Lower leg skin (tissue), 4 donors: Measurements from ENCODE around the gene HHIPL1. TPM values are rescaled to one million over a fixed set of nuclear protein-coding genes. Genes with fewer than 3 reads are reported as not detected.

Experiments
- DNase-seq, 2 donors: peaks; one replicate each; pipeline ENCODE4 v3.0.0-alpha.2; 2019; ENCODE audit warnings: low spot score in 2 of 2
- H3K4me3 ChIP-seq: fragments of 200-600 bp; sonication (generic); 2 replicates; pipeline ENCODE4 v1.5.1; 2017; ENCODE audit warnings: mild to moderate bottlenecking, low read depth; ENCODE audit not compliant: poor library complexity, severe bottlenecking
- POLR2A ChIP-seq, 2 donors: fragments of 450-650 bp; IDR thresholded peaks; one replicate each; pipeline ENCODE4 v1.6.1; 2016 to 2017; ENCODE audit warnings: antibody characterized with exemption in 2 of 2, mild to moderate bottlenecking in 1 of 2, moderate library complexity in 1 of 2
- WGBS, 2 donors: methylation state at CpG; one replicate each; pipeline ENCODE4 v1.1.5; 2018; 5-methylcytosine and 5-hydroxymethylcytosine counted together
- intact Hi-C: fragments of 100-400 bp; cut with DNase I; formaldehyde crosslinking; loops from one replicate; pipeline ENCODE4 v1.15.0; 2023; ENCODE audit warnings: low total_unique reads
- total RNA-seq, 4 donors: library from RNA; depleted of rRNA; stranded (reverse); fragments of >200 nt; gene quantifications; one replicate each; pipeline ENCODE4 v1.1.0, GENCODE V29; 2016
- TF ChIP-seq, protein P1 (sequence below), 3 donors: fragments of 450-650 bp; IDR thresholded peaks; one replicate each; pipeline ENCODE4 v1.5.1; 2016; ENCODE audit warnings: antibody characterized with exemption in 3 of 3, mild to moderate bottlenecking in 3 of 3, moderate library complexity in 2 of 3

HHIPL1 gene
- total RNA-seq, 4 donors from 2014 or later = 0.59 to 2.4 (median 0.92) TPM

DNA sequence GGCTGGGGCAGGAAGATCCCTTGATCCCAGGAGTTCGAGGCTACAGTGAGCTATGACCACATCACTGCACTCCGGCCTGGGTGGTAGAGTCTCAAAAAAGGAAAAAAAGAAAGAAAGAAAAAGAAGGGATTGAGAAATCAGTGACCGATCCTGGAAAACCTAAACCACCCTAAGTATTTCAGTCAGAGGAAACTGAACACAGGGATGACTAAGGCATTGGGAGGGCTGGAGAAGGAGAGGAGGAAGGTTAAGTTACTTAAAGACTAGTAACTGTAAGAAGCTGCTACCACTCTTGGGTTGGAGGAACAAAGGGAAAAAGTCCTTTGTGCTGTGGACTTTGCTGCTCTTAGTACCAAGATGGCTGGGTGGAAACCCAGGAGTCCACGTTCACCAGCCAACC, 10.6 kb downstream of the HHIPL1 start:
- 90 to 93% methylated on average over 4 of the region's 4 CpGs for WGBS, 2 donors
- no peak overlapping the region for H3K4me3 ChIP-seq
- TF ChIP-seq, protein P1, sequence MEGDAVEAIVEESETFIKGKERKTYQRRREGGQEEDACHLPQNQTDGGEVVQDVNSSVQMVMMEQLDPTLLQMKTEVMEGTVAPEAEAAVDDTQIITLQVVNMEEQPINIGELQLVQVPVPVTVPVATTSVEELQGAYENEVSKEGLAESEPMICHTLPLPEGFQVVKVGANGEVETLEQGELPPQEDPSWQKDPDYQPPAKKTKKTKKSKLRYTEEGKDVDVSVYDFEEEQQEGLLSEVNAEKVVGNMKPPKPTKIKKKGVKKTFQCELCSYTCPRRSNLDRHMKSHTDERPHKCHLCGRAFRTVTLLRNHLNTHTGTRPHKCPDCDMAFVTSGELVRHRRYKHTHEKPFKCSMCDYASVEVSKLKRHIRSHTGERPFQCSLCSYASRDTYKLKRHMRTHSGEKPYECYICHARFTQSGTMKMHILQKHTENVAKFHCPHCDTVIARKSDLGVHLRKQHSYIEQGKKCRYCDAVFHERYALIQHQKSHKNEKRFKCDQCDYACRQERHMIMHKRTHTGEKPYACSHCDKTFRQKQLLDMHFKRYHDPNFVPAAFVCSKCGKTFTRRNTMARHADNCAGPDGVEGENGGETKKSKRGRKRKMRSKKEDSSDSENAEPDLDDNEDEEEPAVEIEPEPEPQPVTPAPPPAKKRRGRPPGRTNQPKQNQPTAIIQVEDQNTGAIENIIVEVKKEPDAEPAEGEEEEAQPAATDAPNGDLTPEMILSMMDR (IDR thresholded peaks at IDR 0.05) = no peak
- TF ChIP-seq POLR2A (IDR thresholded peaks at IDR 0.05) = no peak
- intact Hi-C loops = no loop called here
- DNase-seq = no peak

GRCh38 chr14:99656171-99656570, 11.2 kb downstream of the HHIPL1 start:
- no peak for DNase-seq
- 88 to 92% methylated on average over 5 of the region's 5 CpGs for WGBS, 2 donors
- intact Hi-C loops = no loop called here
- TF ChIP-seq, protein P1 (IDR thresholded peaks at IDR 0.05) = no peak
- no peak for TF ChIP-seq POLR2A (IDR thresholded peaks at IDR 0.05)
- no peak overlapping the region for H3K4me3 ChIP-seq

- TF ChIP-seq, protein P1 (IDR thresholded peaks at IDR 0.05) = no peak
- no peak for TF ChIP-seq POLR2A (IDR thresholded peaks at IDR 0.05)
- WGBS, 2 donors = 30 to 34% methylated on average over 1 of the region's 1 CpG
- no peak overlapping the region for H3K4me3 ChIP-seq
- DNase-seq = no peak
- intact Hi-C loops = no loop called here
These were observed 12.8 kb downstream of the HHIPL1 start for GRCh38 chr14:99657645-99658155.

GRCh38 chr14:99658218-99658845, 13.4 kb downstream of the HHIPL1 start:
- 64 to 67% methylated on average over 15 of the region's 15 CpGs for WGBS, 2 donors
- TF ChIP-seq, protein P1 (IDR thresholded peaks at IDR 0.05) = no peak
- no peak for TF ChIP-seq POLR2A (IDR thresholded peaks at IDR 0.05)
- no peak for DNase-seq
- intact Hi-C loops = no loop called here
- no peak overlapping the region for H3K4me3 ChIP-seq

GRCh38 chr14:99659333-99659741, 14.4 kb downstream of the HHIPL1 start:
- no peak overlapping the region for H3K4me3 ChIP-seq
- DNase-seq = no peak
- TF ChIP-seq POLR2A (IDR thresholded peaks at IDR 0.05) = no peak
- TF ChIP-seq, protein P1 (IDR thresholded peaks at IDR 0.05) = no peak
- WGBS, 2 donors = 14 to 34% methylated on average over 6 to 21 of the region's 58 CpGs
- intact Hi-C loops = no loop called here
